NCI-H2196 treated with DMSO at 0.1 percent for 48 hours (cell line): Measurements from ENCODE around the gene PRKG1.

Experiments used
- DNase-seq: peaks from one replicate; lab custom pipeline; 2025; ENCODE audit not compliant: unreplicated experiment; lab: John Stamatoyannopoulos, UW

PRKG1 gene

GRCh38 chr10:52078397-52078937 lies 1004.2 kb downstream of the PRKG1 start:
- no peak for DNase-seq

GRCh38 chr10:52082307-52082706 lies 1008.0 kb downstream of the PRKG1 start:
- no peak for DNase-seq

- no peak for DNase-seq
Observed at GRCh38 chr10:52083422-52083821, 1009.1 kb downstream of the PRKG1 start.

GRCh38 chr10:52092390-52092789 lies 1018.1 kb downstream of the PRKG1 start:
- no peak for DNase-seq

GRCh38 chr10:52098130-52098529 lies 1023.8 kb downstream of the PRKG1 start:
- no peak for DNase-seq

- no peak for DNase-seq
Observed at GRCh38 chr10:52099026-52099600, 1024.8 kb downstream of the PRKG1 start.

GRCh38 chr10:52100011-52100547 lies 1025.8 kb downstream of the PRKG1 start:
- DNase-seq, result no peak

GRCh38 chr10:52105301-52105700 lies 1031.0 kb downstream of the PRKG1 start:
- DNase-seq, result no peak

GRCh38 chr10:52106011-52106410 lies 1031.7 kb downstream of the PRKG1 start:
- no peak for DNase-seq

- DNase-seq, result no peak
Observed at GRCh38 chr10:52106899-52107298, 1032.6 kb downstream of the PRKG1 start.

GRCh38 chr10:52108236-52108635 lies 1033.9 kb downstream of the PRKG1 start:
- no peak for DNase-seq

- DNase-seq, result no peak
Observed at GRCh38 chr10:52110576-52110975, 1036.3 kb downstream of the PRKG1 start.

GRCh38 chr10:52111101-52111891 lies 1037.0 kb downstream of the PRKG1 start:
- DNase-seq, result no peak

- DNase-seq, result no peak
Observed at GRCh38 chr10:52115823-52116222, 1041.5 kb downstream of the PRKG1 start.

GRCh38 chr10:52119507-52119906 lies 1045.2 kb downstream of the PRKG1 start:
- DNase-seq, result no peak

GRCh38 chr10:52121688-52122087 lies 1047.4 kb downstream of the PRKG1 start:
- DNase-seq, result no peak

- DNase-seq, result no peak
Observed at GRCh38 chr10:52128056-52128683, 1053.9 kb downstream of the PRKG1 start.

- DNase-seq, result no peak
Observed at GRCh38 chr10:52129410-52130178, 1055.3 kb downstream of the PRKG1 start.

GRCh38 chr10:52135101-52135500 lies 1060.8 kb downstream of the PRKG1 start:
- no peak for DNase-seq

- DNase-seq, result no peak
Observed at GRCh38 chr10:52136921-52137320, 1062.6 kb downstream of the PRKG1 start.

- DNase-seq, result no peak
Observed at GRCh38 chr10:52143338-52143737, 1069.1 kb downstream of the PRKG1 start.
